NCI-H1417 treated with DMSO at 0.1 percent for 48 hours (cell line): Measurements from ENCODE around the gene ZDHHC1.
"Not testable (repeated sequence)": the region's sequence is repeated elsewhere in the genome, so short reads cannot be mapped to it uniquely, and the experiment has no call there.

Experiments used
- DNase-seq: peaks from one replicate; lab custom pipeline; 2025; lab: John Stamatoyannopoulos, UW

ZDHHC1 gene

GRCh38 chr16:67394155-67395104, 21.8 kb downstream of the ZDHHC1 start:
- no peak for DNase-seq

- DNase-seq: no peak
These were observed 22.5 kb downstream of the ZDHHC1 start for GRCh38 chr16:67393788-67394154.

GRCh38 chr16:67393111-67393787, 23.0 kb downstream of the ZDHHC1 start, which contains the start of gene TPPP3:
Gene TPPP3 (minus strand): TSS chr16:67393498. CDS start chr16:67391111, 2,387 bp downstream.
- DNase-seq: no peak

GRCh38 chr16:67392301-67393059, 23.8 kb downstream of the ZDHHC1 start:
- DNase-seq: no peak

- DNase-seq: no peak
These were observed 24.6 kb downstream of the ZDHHC1 start for GRCh38 chr16:67391424-67392300.

GRCh38 chr16:67390816-67391423, 25.4 kb downstream of the ZDHHC1 start:
- DNase-seq: no peak

- DNase-seq: no peak
These were observed 26.1 kb downstream of the ZDHHC1 start for GRCh38 chr16:67389911-67390815.

- DNase-seq: no peak
These were observed 27.7 kb downstream of the ZDHHC1 start for GRCh38 chr16:67388591-67388990.

GRCh38 chr16:67388191-67388590, 28.1 kb downstream of the ZDHHC1 start:
- no peak for DNase-seq

- no peak for DNase-seq
These were observed 28.7 kb downstream of the ZDHHC1 start for GRCh38 chr16:67387479-67388079.

- DNase-seq: no peak
These were observed 29.3 kb downstream of the ZDHHC1 start for GRCh38 chr16:67386861-67387455.

GRCh38 chr16:67384778-67385510, 31.3 kb downstream of the ZDHHC1 start:
- no peak for DNase-seq

- DNase-seq: no peak
These were observed 33.0 kb downstream of the ZDHHC1 start for GRCh38 chr16:67383284-67383683.

- no peak for DNase-seq
These were observed 37.6 kb downstream of the ZDHHC1 start for GRCh38 chr16:67378642-67379041.

GRCh38 chr16:67376012-67376411, 40.3 kb downstream of the ZDHHC1 start:
- not testable (repeated sequence) for DNase-seq

- no peak for DNase-seq
These were observed 43.6 kb downstream of the ZDHHC1 start for GRCh38 chr16:67372664-67373063.

- no peak for DNase-seq
These were observed 45.6 kb downstream of the ZDHHC1 start for GRCh38 chr16:67370661-67371060.

GRCh38 chr16:67364600-67365235, 51.6 kb downstream of the ZDHHC1 start:
- DNase-seq: no peak
